SK-N-SH treated with all-trans-retinoic acid at 6 μM for 48 hours (cell line): ENCODE data around the gene PRR12.

Experiments
- ATAC-seq: fragments of 200-7000 bp; cut with Tn5 transposase; 3 replicates; pipeline ENCODE4 v1.9.1; 2020; ENCODE audit warnings: mild to moderate bottlenecking, moderate library complexity
- BACH2 ChIP-seq: fragments of 250-450 bp; sonication (Bioruptor Pico); IDR thresholded peaks from 2 replicates; pipeline ENCODE4 v1.9.0; 2021; ENCODE audit warnings: mild to moderate bottlenecking, borderline replicate concordance
- CREB5 ChIP-seq: fragments of 250-450 bp; sonication (Bioruptor Pico); IDR thresholded peaks from 2 replicates; pipeline ENCODE4 v1.5.1; 2020; ENCODE audit warnings: low read depth, mild to moderate bottlenecking, moderate library complexity
- CSDC2 ChIP-seq: fragments of 250-450 bp; sonication (Bioruptor Pico); IDR thresholded peaks from 2 replicates; pipeline ENCODE4 v1.5.0; 2020; ENCODE audit warnings: mild to moderate bottlenecking, moderate library complexity
- CSRNP3 ChIP-seq: fragments of 250-450 bp; sonication (Bioruptor Pico); IDR thresholded peaks from 2 replicates; pipeline ENCODE4 v1.5.1; 2021; ENCODE audit warnings: mild to moderate bottlenecking, moderate library complexity
- GLIS3 ChIP-seq: fragments of 250-450 bp; sonication (Bioruptor Pico); IDR thresholded peaks from 2 replicates; pipeline ENCODE4 v1.5.0; 2020; ENCODE audit warnings: mild to moderate bottlenecking, moderate library complexity
- ISL1 ChIP-seq: fragments of 250-450 bp; sonication (Bioruptor Pico); IDR thresholded peaks from 2 replicates; pipeline ENCODE4 v2.1.2; 2022; ENCODE audit warnings: mild to moderate bottlenecking, moderate library complexity
- OSR1 ChIP-seq: fragments of 250-450 bp; sonication (Bioruptor Pico); IDR thresholded peaks from 2 replicates; pipeline ENCODE4 v1.8.0; 2022; ENCODE audit warnings: moderate library complexity, mild to moderate bottlenecking, inconsistent platforms
- PATZ1 ChIP-seq: fragments of 250-450 bp; sonication (Bioruptor Pico); IDR thresholded peaks from 2 replicates; pipeline ENCODE4 v1.8.0; 2020; ENCODE audit warnings: mild to moderate bottlenecking, moderate library complexity, borderline replicate concordance
- POU6F1 ChIP-seq: fragments of 250-450 bp; sonication (Bioruptor Pico); IDR thresholded peaks from 2 replicates; pipeline ENCODE4 v1.8.0; 2021; ENCODE audit warnings: low read depth, mild to moderate bottlenecking, moderate library complexity, borderline replicate concordance
- PPARA ChIP-seq: fragments of 250-450 bp; sonication (Bioruptor Pico); IDR thresholded peaks from 2 replicates; pipeline ENCODE4 v1.5.0; 2020; ENCODE audit warnings: mild to moderate bottlenecking, borderline replicate concordance
- RARB ChIP-seq: fragments of 250-450 bp; sonication (Bioruptor Pico); IDR thresholded peaks from 2 replicates; pipeline ENCODE4 v1.8.0; 2021; ENCODE audit warnings: mild to moderate bottlenecking, moderate library complexity
- TSHZ2 ChIP-seq: fragments of 250-450 bp; sonication (Bioruptor Pico); IDR thresholded peaks from 2 replicates; pipeline ENCODE4 v1.5.0; 2020; ENCODE audit warnings: mild to moderate bottlenecking, moderate library complexity
- ZC3H10 ChIP-seq: fragments of 250-450 bp; sonication (Bioruptor Pico); IDR thresholded peaks from 2 replicates; pipeline ENCODE4 v1.5.1; 2021; ENCODE audit warnings: mild to moderate bottlenecking, moderate library complexity
- ZFP3 ChIP-seq: fragments of 250-450 bp; sonication (Bioruptor Pico); IDR thresholded peaks from 2 replicates; pipeline ENCODE4 v1.5.0; 2020; ENCODE audit warnings: mild to moderate bottlenecking, moderate library complexity
- ZFP30 ChIP-seq: fragments of 450-650 bp; formaldehyde crosslinking; IDR thresholded peaks from 2 replicates; pipeline ENCODE4 v1.5.0; 2022; ENCODE audit warnings: mild to moderate bottlenecking, moderate library complexity
- ZNF565 ChIP-seq: fragments of 450-650 bp; formaldehyde crosslinking; conservative IDR thresholded peaks from 2 replicates; pipeline ENCODE4 v1.5.0; 2020; ENCODE audit warnings: low read depth, mild to moderate bottlenecking, moderate library complexity
- ZNF70 ChIP-seq: fragments of 450-650 bp; formaldehyde crosslinking; IDR thresholded peaks from 2 replicates; pipeline ENCODE4 v1.5.0; 2020; ENCODE audit warnings: mild to moderate bottlenecking, moderate library complexity

PRR12 gene

GRCh38 chr19:49558591-49558990, 32.4 kb upstream of the PRR12 start (continued):
- TF ChIP-seq PPARA (CRISPR knock-in tag), result no peak
- TF ChIP-seq, all 23 proteins: peak for 0

- TF ChIP-seq POU6F1 (CRISPR knock-in tag) (no peak), ZNF70 (CRISPR knock-in tag) (no peak), ZFP30 (CRISPR knock-in tag) (no peak), CSRNP3 (CRISPR knock-in tag) (no peak), CSDC2 (CRISPR knock-in tag) (no peak), GLIS3 (CRISPR knock-in tag) (no peak), PATZ1 (CRISPR knock-in tag) (no peak), PPARA (CRISPR knock-in tag) (no peak), TSHZ2 (CRISPR knock-in tag) (no peak), ISL1 (CRISPR knock-in tag) (no peak), ZNF565 (CRISPR knock-in tag) (no peak), ZFP3 (CRISPR knock-in tag) (no peak), OSR1 (CRISPR knock-in tag) (no peak), BACH2 (CRISPR knock-in tag) (no peak)
Measured at GRCh38 chr19:49559443-49559842, 31.5 kb upstream of the PRR12 start.

GRCh38 chr19:49559928-49560327, 31.1 kb upstream of the PRR12 start:
- TF ChIP-seq ZC3H10, result no peak
- no peak for TF ChIP-seq RARB (CRISPR knock-in tag)
- TF ChIP-seq ISL1 (CRISPR knock-in tag), result no peak
- TF ChIP-seq CSRNP3 (CRISPR knock-in tag), result no peak
- ATAC-seq, result no peak

More at GRCh38 chr19:49559443-49559842, 31.5 kb upstream of the PRR12 start:
- ATAC-seq, result no peak

- no peak for ATAC-seq
Measured at GRCh38 chr19:49560358-49560900, 30.6 kb upstream of the PRR12 start.

More at GRCh38 chr19:49560358-49560900, 30.6 kb upstream of the PRR12 start:
- TF ChIP-seq CSRNP3 (CRISPR knock-in tag), result no peak
- no peak for TF ChIP-seq CREB5 (CRISPR knock-in tag)
- TF ChIP-seq PATZ1 (CRISPR knock-in tag), result no peak
